IMR-90 (cell line): ENCODE data around the gene CACNA1D. TPM values are rescaled to one million over a fixed set of nuclear protein-coding genes. Genes with fewer than 3 reads are reported as not detected.

Source experiments
- ATAC-seq: fragments of 200-7000 bp; cut with Tn5 transposase; 2 replicates; pipeline ENCODE4 v1.9.1; 2020; ENCODE audit warnings: low read depth, mild to moderate bottlenecking, moderate library complexity
- BruUV-seq: library from RNA; stranded (reverse); fragments of 400-500 nt; replicated peaks from 2 replicates; lab custom pipeline; 2021; lab: Mats Ljungman, UMichigan
- CTCF ChIA-PET: fragments of 300-600 bp; formaldehyde crosslinking; extraction: SDS; loops from one replicate; lab custom pipeline; 2021; ENCODE audit warnings: antibody characterized with exemption; lab: Yijun Ruan, JAX
- POLR2A ChIA-PET: fragments of 300-600 bp; sonication (Branson Sonifier 250); formaldehyde crosslinking; loops from one replicate; lab custom pipeline; 2022; ENCODE audit warnings: antibody characterized with exemption; ENCODE audit not compliant: unreplicated experiment; lab: Charles Lee
- DNase-seq: peaks from one replicate; pipeline ENCODE4 v3.0.0; 2013
- H2AFZ ChIP-seq: replicated peaks from 2 replicates; pipeline ENCODE3; 2013; ENCODE audit warnings: low read length, mild to moderate bottlenecking; ENCODE audit not compliant: poor library complexity
- H2AK5ac ChIP-seq: 2 replicates; pipeline ENCODE4 v1.6.1; 2013; ENCODE audit warnings: low read depth, low read length, inconsistent platforms
- H2AK9ac ChIP-seq: replicated peaks from 2 replicates; pipeline ENCODE3; 2013; ENCODE audit warnings: mild to moderate bottlenecking, low read depth, low read length, moderate library complexity; ENCODE audit not compliant: poor library complexity
- H2BK120ac ChIP-seq: 2 replicates; pipeline ENCODE4 v1.6.1; 2013; ENCODE audit warnings: low read depth, low read length, inconsistent platforms
- H2BK15ac ChIP-seq: 3 replicates; pipeline ENCODE4 v1.6.1; 2013; ENCODE audit warnings: low read depth, low read length, inconsistent platforms
- H2BK20ac ChIP-seq: 2 replicates; pipeline ENCODE4 v1.6.1; 2013; ENCODE audit warnings: low read depth, mild to moderate bottlenecking, inconsistent platforms, low read length, moderate library complexity
- H2BK5ac ChIP-seq: 2 replicates; pipeline ENCODE4 v1.6.1; 2013; ENCODE audit warnings: mild to moderate bottlenecking, low read depth, low read length, inconsistent platforms; ENCODE audit not compliant: poor library complexity, severe bottlenecking
- H3K14ac ChIP-seq: replicated peaks from 2 replicates; pipeline ENCODE4 v1.6.1; 2013; ENCODE audit warnings: low read depth, low read length, inconsistent platforms
- H3K18ac ChIP-seq: 2 replicates; pipeline ENCODE4 v1.6.1; 2013; ENCODE audit warnings: low read depth, low read length, control low read depth
- H3K23ac ChIP-seq: 2 replicates; pipeline ENCODE4 v1.6.1; 2013; ENCODE audit warnings: low read depth, low read length, inconsistent platforms
- H3K27ac ChIP-seq: 2 replicates; pipeline ENCODE4 v1.5.1; 2013; ENCODE audit warnings: mild to moderate bottlenecking, control low read depth, low read length; ENCODE audit not compliant: insufficient read depth
- H3K27me3 ChIP-seq: 2 replicates; pipeline ENCODE4 v1.6.1; 2013; ENCODE audit warnings: low read length; ENCODE audit not compliant: control insufficient read depth, insufficient read depth
- H3K36me3 ChIP-seq: 2 replicates; pipeline ENCODE4 v1.6.1; 2013; ENCODE audit warnings: low read length, mixed read lengths; ENCODE audit not compliant: control insufficient read depth, insufficient read depth
- H3K4ac ChIP-seq: 2 replicates; pipeline ENCODE4 v1.6.1; 2013; ENCODE audit warnings: low read depth, low read length, inconsistent platforms
- H3K4me1 ChIP-seq: 2 replicates; pipeline ENCODE4 v1.6.1; 2013; ENCODE audit warnings: low read length, mixed read lengths; ENCODE audit not compliant: control insufficient read depth, insufficient read depth
- H3K4me2 ChIP-seq: 2 replicates; pipeline ENCODE4 v1.6.1; 2013; ENCODE audit warnings: low read depth, mild to moderate bottlenecking, control low read depth, low read length, moderate library complexity
- H3K4me3 ChIP-seq: 2 replicates; pipeline ENCODE4 v1.5.1; 2013; ENCODE audit warnings: low read depth, mild to moderate bottlenecking, control low read depth, low read length, moderate library complexity; ENCODE audit not compliant: insufficient read depth
- H3K56ac ChIP-seq: 2 replicates; pipeline ENCODE4 v1.6.1; 2013; ENCODE audit warnings: low read length, inconsistent platforms; ENCODE audit not compliant: insufficient read depth; ENCODE audit errors: extremely low read depth
- H3K79me1 ChIP-seq, 2 experiments: 2 replicates each; pipeline ENCODE4 v1.6.1; 2013; ENCODE audit warnings: low read length in 2 of 2, inconsistent platforms in 1 of 2, low read depth in 1 of 2
- H3K9ac ChIP-seq: 2 replicates; pipeline ENCODE4 v1.6.1; 2013; ENCODE audit warnings: low read depth, low read length, control low read depth
- H3K9me1 ChIP-seq: 2 replicates; pipeline ENCODE4 v1.6.1; 2013; ENCODE audit warnings: low read length, inconsistent platforms; ENCODE audit not compliant: insufficient read depth
- H3K9me3 ChIP-seq: 2 replicates; pipeline ENCODE4 v1.6.1; 2013; ENCODE audit warnings: low read length; ENCODE audit not compliant: control insufficient read depth, insufficient read depth
- H4K20me1 ChIP-seq: 2 replicates; pipeline ENCODE4 v1.6.1; 2013; ENCODE audit warnings: low read length, inconsistent platforms; ENCODE audit not compliant: insufficient read depth
- H4K5ac ChIP-seq: 2 replicates; pipeline ENCODE4 v1.6.1; 2013; ENCODE audit warnings: mild to moderate bottlenecking, low read depth, low read length, control low read depth
- H4K8ac ChIP-seq, 2 experiments: 2 replicates each; pipeline ENCODE4 v1.6.1; 2013; ENCODE audit warnings: low read depth in 2 of 2, low read length in 2 of 2, control low read depth in 1 of 2, inconsistent platforms in 1 of 2
- H4K91ac ChIP-seq: 2 replicates; pipeline ENCODE4 v1.6.1; 2013; ENCODE audit warnings: low read depth, low read length, inconsistent platforms; ENCODE audit not compliant: insufficient read depth
- BHLHE40 ChIP-seq: fragments of 150-350 bp; IDR thresholded peaks from 2 replicates; pipeline ENCODE4 v1.6.1; 2016; ENCODE audit warnings: mild to moderate bottlenecking, low read depth, low read length
- CEBPB ChIP-seq: IDR thresholded peaks from 2 replicates; pipeline ENCODE4 v1.6.1; 2012; ENCODE audit warnings: low read depth, low read length, improper control_type of control experiment
- ELK1 ChIP-seq: fragments of 150-350 bp; IDR thresholded peaks from 2 replicates; pipeline ENCODE4 v1.6.1; 2016; ENCODE audit warnings: low read depth, mild to moderate bottlenecking, low read length, moderate library complexity, borderline replicate concordance
- MAFK ChIP-seq: IDR thresholded peaks from 2 replicates; pipeline ENCODE4 v1.6.1; 2012; ENCODE audit warnings: low read depth, low read length, improper control_type of control experiment
- MAZ ChIP-seq: IDR thresholded peaks from 2 replicates; pipeline ENCODE4 v1.6.1; 2012; ENCODE audit warnings: low read depth, mild to moderate bottlenecking, low read length, improper control_type of control experiment, moderate library complexity, borderline replicate concordance
- MXI1 ChIP-seq: IDR thresholded peaks from 2 replicates; pipeline ENCODE4 v1.6.1; 2012; ENCODE audit warnings: low read depth, mild to moderate bottlenecking, low read length, moderate library complexity, borderline replicate concordance
- NFE2L2 ChIP-seq: fragments of 150-350 bp; IDR thresholded peaks from 2 replicates; pipeline ENCODE4 v1.6.1; 2016; ENCODE audit warnings: low read depth, mild to moderate bottlenecking, low read length
- RAD21 ChIP-seq: IDR thresholded peaks from 2 replicates; pipeline ENCODE4 v1.6.1; 2012; ENCODE audit warnings: low read length, improper control_type of control experiment
- RCOR1 ChIP-seq: IDR thresholded peaks from 2 replicates; pipeline ENCODE4 v1.6.1; 2012; ENCODE audit warnings: mild to moderate bottlenecking, low read length, improper control_type of control experiment; ENCODE audit not compliant: insufficient replicate concordance
- USF2 ChIP-seq: fragments of 150-350 bp; IDR thresholded peaks from 2 replicates; pipeline ENCODE4 v1.6.1; 2017; ENCODE audit warnings: mild to moderate bottlenecking, antibody characterized with exemption, low read length, low read depth
- WGBS, 2 experiments: methylation state at CpG; one replicate each; pipeline versions ENCODE4 v1.1.5 to v1.1.7; 2013; ENCODE audit warnings: missing lambda C conversion rate in 2 of 2; ENCODE audit not compliant: insufficient read length in 1 of 2; ENCODE audit errors: extremely low coverage in 2 of 2; 5-methylcytosine and 5-hydroxymethylcytosine counted together
- dilution Hi-C: fragments of 300-500 bp; cut with HindIII; formaldehyde crosslinking; loops from one replicate; pipeline ENCODE4 v1.14.3; 2018; ENCODE audit warnings: low sequenced_read_pairs; ENCODE audit not compliant: unreplicated experiment
- in situ Hi-C: fragments of 300-500 bp; cut with MboI; formaldehyde crosslinking; loops from 3 replicates; pipeline ENCODE4 v1.14.3; 2019; ENCODE audit warnings: low sequenced_read_pairs, inconsistent platforms, mixed read lengths
- intact Hi-C: fragments of 100-400 bp; cut with micrococcal nuclease; formaldehyde crosslinking; loops from 2 replicates; pipeline ENCODE4 v1.10.0; 2022
- polyA plus RNA-seq, 3 experiments: library from polyadenylated mRNA; depleted of rRNA; stranded (reverse); fragments of >200 nt; gene quantifications; 2 replicates each; pipeline ENCODE4 v1.2.3, GENCODE V29; 2012; ENCODE audit warnings: low replicate concordance in 1 of 3
- total RNA-seq: library from RNA; depleted of rRNA; stranded (reverse); fragments of >200 nt; gene quantifications from 2 replicates; pipeline ENCODE4 v1.2.3, GENCODE V29; 2012

CACNA1D gene
- total and polyA plus RNA-seq, 2 of the 4 experiments (the other 2 are of a cell fraction), result 0.07 TPM; not detected in 1

- H4K20me1 ChIP-seq, result no peaks in the 10 kb centered on the region
- H3K14ac ChIP-seq, result no peak overlapping the region
- 60% methylated on average over 1 of the region's 9 CpGs; no CpG with 5 or more reads in 1 of the 2 experiments for WGBS, 2 experiments
- intact Hi-C loops (no loop called here), dilution Hi-C loops (no loop called here), in situ Hi-C loops (no loop called here)
- no peak overlapping the region for H3K4me3 ChIP-seq
- H3K4ac ChIP-seq, result no peak overlapping the region
- H2AFZ ChIP-seq, result no peak overlapping the region
- H2BK120ac ChIP-seq, result no peak overlapping the region
- H3K4me2 ChIP-seq, result no peak overlapping the region
- DNase-seq, result no peak
- TF ChIP-seq RCOR1 (no peak), MXI1 (no peak), MAZ (no peak), NFE2L2 (no peak), ELK1 (no peak), BHLHE40 (no peak), MAFK (no peak), CEBPB (no peak), USF2 (no peak), RAD21 (no peak)
- H3K9me3 ChIP-seq, result no peaks in the 10 kb centered on the region
- H3K36me3 ChIP-seq, result no peaks in the 10 kb centered on the region
- peaks cover 5% of the 10 kb centered on the region for H3K27me3 ChIP-seq
- H4K5ac ChIP-seq, result no peak overlapping the region
- H4K8ac ChIP-seq, result no peak overlapping the region
- POLR2A ChIA-PET, result no interaction called here
- no peaks in the 10 kb centered on the region for H3K79me1 ChIP-seq
- H2BK15ac ChIP-seq, result no peak overlapping the region
- CTCF ChIA-PET, result interaction anchor here (1.4 kb wide), 1 partner anchor 15 kb away, joined by 3 read pairs; no protein-coding TSS in a partner anchor
- no peak overlapping the region for H2BK5ac ChIP-seq
- no peak overlapping the region for H2BK20ac ChIP-seq
- no peak overlapping the region for H3K9ac ChIP-seq
- no peak overlapping the region for H2AK5ac ChIP-seq
- no peak overlapping the region for H3K18ac ChIP-seq
- H3K56ac ChIP-seq, result no peak overlapping the region
- no peak overlapping the region for H3K23ac ChIP-seq
- no TSS peak for BruUV-seq
- H3K4me1 ChIP-seq, result peaks cover 11% of the 10 kb centered on the region
- H4K91ac ChIP-seq, result no peak overlapping the region
- H2AK9ac ChIP-seq, result no peak overlapping the region
- no peak overlapping the region for H3K27ac ChIP-seq
- ATAC-seq, result no peak
- H3K9me1 ChIP-seq, result peaks cover 17% of the 10 kb centered on the region
Measured at GRCh38 chr3:53801319-53801718, 306.9 kb downstream of the CACNA1D start.
